Neural crest cell (in vitro differentiated cells): ENCODE measurements around the gene USP37. TPM values are rescaled to one million over a fixed set of nuclear protein-coding genes. Genes with fewer than 3 reads are reported as not detected.

ENCODE experiments used
- DNase-seq: peaks from one replicate; pipeline ENCODE4 v3.0.0; 2021; ENCODE audit warnings: low read depth, mixed read lengths, low spot score
- H3K27ac Mint-ChIP-seq: one replicate; pipeline ENCODE4 v1.8.0; 2021; ENCODE audit warnings: mild to moderate bottlenecking, mixed read lengths; ENCODE audit not compliant: unreplicated experiment
- H3K27me3 Mint-ChIP-seq: 2 replicates; pipeline ENCODE4 v1.8.0; 2021; ENCODE audit warnings: low read depth, mild to moderate bottlenecking, mixed read lengths
- H3K36me3 Mint-ChIP-seq: 2 replicates; pipeline ENCODE4 v1.8.0; 2021; ENCODE audit warnings: low read depth, mild to moderate bottlenecking, mixed read lengths
- H3K4me1 Mint-ChIP-seq: 2 replicates; pipeline ENCODE4 v1.8.0; 2021; ENCODE audit warnings: mixed read lengths
- H3K4me3 Mint-ChIP-seq: one replicate; pipeline ENCODE4 v1.8.0; 2021; ENCODE audit warnings: mild to moderate bottlenecking, mixed read lengths
- H3K9me3 Mint-ChIP-seq: 2 replicates; pipeline ENCODE4 v1.8.0; 2021; ENCODE audit warnings: mixed read lengths
- CTCF ChIP-seq: fragments of 200-600 bp; sonication (generic); conservative IDR thresholded peaks from 2 replicates; pipeline ENCODE4 v1.5.0; 2021; ENCODE audit warnings: antibody characterized with exemption, mild to moderate bottlenecking
- total RNA-seq: library from RNA; stranded (reverse); gene quantifications from 2 replicates; pipeline ENCODE4 v1.2.1, GENCODE V29; 2021

USP37 gene
- total RNA-seq, 1 donor from 2014 or later, result 29.1 TPM

GRCh38 chr2:218425531-218425930, 142.6 kb downstream of the USP37 start:
- Mint-ChIP-seq H3K27me3 (no peaks in the 10 kb centered on the region), H3K9me3 (no peaks in the 10 kb centered on the region), H3K4me3 (no peak overlapping the region), H3K4me1 (peaks cover 4% of the 10 kb centered on the region), H3K36me3 (no peaks in the 10 kb centered on the region), H3K27ac (peak overlapping the region; percentile 67)
- no peak for TF ChIP-seq CTCF
- DNase-seq, result no peak

- Mint-ChIP-seq H3K36me3 (no peaks in the 10 kb centered on the region), H3K27me3 (no peaks in the 10 kb centered on the region), H3K4me1 (peaks cover 4% of the 10 kb centered on the region), H3K9me3 (no peaks in the 10 kb centered on the region), H3K27ac (peak overlapping the region; percentile 93), H3K4me3 (no peak overlapping the region)
- no peak for TF ChIP-seq CTCF
- no peak for DNase-seq
Measured at GRCh38 chr2:218423584-218423983, 144.6 kb downstream of the USP37 start.

- Mint-ChIP-seq H3K4me3 (no peak overlapping the region), H3K27me3 (no peaks in the 10 kb centered on the region), H3K4me1 (peaks cover 4% of the 10 kb centered on the region), H3K27ac (no peak overlapping the region), H3K36me3 (no peaks in the 10 kb centered on the region), H3K9me3 (no peaks in the 10 kb centered on the region)
- DNase-seq, result no peak
- TF ChIP-seq CTCF, result no peak
Measured at GRCh38 chr2:218422403-218423086, 145.6 kb downstream of the USP37 start.

- DNase-seq, result no peak
- Mint-ChIP-seq H3K36me3 (no peaks in the 10 kb centered on the region), H3K4me3 (no peak overlapping the region), H3K27me3 (no peaks in the 10 kb centered on the region), H3K4me1 (peaks cover 4% of the 10 kb centered on the region), H3K27ac (no peak overlapping the region), H3K9me3 (no peaks in the 10 kb centered on the region)
- TF ChIP-seq CTCF, result no peak
Measured at GRCh38 chr2:218421027-218421426, 147.1 kb downstream of the USP37 start.

DNA sequence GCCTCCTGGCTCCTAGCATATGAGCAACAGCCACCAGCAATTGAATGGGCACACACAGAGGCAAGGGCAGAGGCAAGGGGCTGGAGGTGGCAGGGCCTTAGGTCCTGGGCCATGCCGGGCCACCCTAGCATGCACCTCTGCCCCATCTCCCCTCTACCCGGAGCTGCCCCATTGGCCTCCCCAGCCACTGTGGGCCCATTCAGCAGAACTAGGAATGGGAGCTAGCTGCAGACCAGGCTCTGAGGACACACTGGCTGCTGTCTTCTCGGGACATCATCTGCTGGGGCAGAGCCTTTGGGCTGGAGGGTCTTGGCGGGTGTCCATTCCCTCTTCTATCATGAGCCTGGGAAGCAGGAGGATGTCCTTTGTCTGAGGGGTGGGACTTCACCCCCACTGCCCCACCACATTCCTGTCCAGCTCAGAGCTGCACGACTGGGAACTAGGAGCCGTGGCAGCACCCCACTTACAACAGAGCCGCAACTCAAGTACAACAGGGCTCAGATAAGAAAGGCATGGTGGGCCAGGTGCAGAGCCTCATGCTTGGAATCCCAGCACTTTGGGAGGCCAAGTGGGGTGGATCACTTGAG, 148.4 kb downstream of the USP37 start:
- no peak overlapping the region for H3K4me3 Mint-ChIP-seq
- DNase-seq, result no peak
- H3K27ac Mint-ChIP-seq, result no peak overlapping the region
- peaks cover 4% of the 10 kb centered on the region for H3K4me1 Mint-ChIP-seq
- H3K9me3 Mint-ChIP-seq, result no peaks in the 10 kb centered on the region
- H3K27me3 Mint-ChIP-seq, result no peaks in the 10 kb centered on the region
- TF ChIP-seq CTCF, result no peak
- H3K36me3 Mint-ChIP-seq, result no peaks in the 10 kb centered on the region
